ENCODE data around the gene STAT3.
"Not testable (repeated sequence)": the region's sequence is repeated elsewhere in the genome, so short reads cannot be mapped to it uniquely, and the experiment has no call there.

STAT3 gene

DNA sequence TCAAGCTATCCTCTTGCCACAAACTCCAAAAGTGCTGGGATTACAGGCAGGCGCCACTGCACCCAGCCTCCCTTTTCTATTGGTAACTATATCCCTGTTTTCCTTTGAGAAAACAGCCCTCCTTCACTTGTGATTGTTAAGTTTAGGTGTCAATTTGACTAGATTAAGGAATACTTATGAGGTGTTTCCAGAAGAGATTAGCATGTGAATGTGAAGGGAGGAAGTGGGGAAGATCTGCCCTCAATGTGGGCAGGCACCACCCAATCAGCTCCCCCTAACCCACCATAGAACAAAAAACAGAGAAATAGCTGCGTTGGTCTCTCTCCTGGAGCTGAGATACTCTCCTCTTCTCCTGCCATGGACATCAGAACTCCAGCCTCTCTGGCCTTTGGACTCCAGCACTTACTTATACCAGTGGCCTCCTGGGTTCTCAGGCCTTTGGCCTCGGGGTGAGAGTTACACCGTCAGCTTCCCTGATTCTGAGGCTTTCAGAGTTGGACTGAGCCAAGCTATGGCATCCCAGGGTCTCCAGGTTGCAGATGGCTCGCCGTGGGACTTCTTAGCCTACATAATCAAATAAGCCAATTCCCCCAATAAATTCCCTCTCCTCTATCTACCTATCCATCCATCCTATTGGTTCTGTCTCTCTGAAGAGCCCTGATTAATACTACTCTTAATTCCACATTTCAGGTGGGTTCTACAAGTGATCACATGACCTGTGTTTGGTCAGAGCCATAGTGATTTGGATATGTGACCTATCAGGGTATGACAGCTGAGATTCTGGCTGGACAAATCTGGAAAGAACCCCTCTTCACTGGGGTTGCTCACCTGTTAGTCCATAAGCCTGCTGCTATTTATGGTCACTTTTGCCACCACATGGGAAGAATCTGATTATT lies 12.0 kb upstream of the STAT3 start:
- Histone ChIP-seq H3K9me3 (no peaks in the 10 kb centered on the region), H3K4me1 (no peaks in the 10 kb centered on the region), H3K4me3 (ENCODE audit: low read depth, low read length) (no peak overlapping the region), H3K27me3 (no peaks in the 10 kb centered on the region), H3K36me3 (no peaks in the 10 kb centered on the region)
- DNase-seq, result no peak
- TF ChIP-seq CTCF (IDR thresholded peaks at IDR 0.05; ENCODE audit: low read depth, low read length), result no peak

GRCh38 chr17:42399121-42399520 lies 10.9 kb upstream of the STAT3 start:
- H3K4me3 ChIP-seq (ENCODE audit: low read depth, low read length), result no peak overlapping the region
- no peaks in the 10 kb centered on the region for H3K36me3 ChIP-seq
- no peak for DNase-seq
- no peaks in the 10 kb centered on the region for H3K4me1 ChIP-seq
- no peak for TF ChIP-seq CTCF (IDR thresholded peaks at IDR 0.05; ENCODE audit: low read depth, low read length)
- no peaks in the 10 kb centered on the region for H3K27me3 ChIP-seq
- no peaks in the 10 kb centered on the region for H3K9me3 ChIP-seq

DNA sequence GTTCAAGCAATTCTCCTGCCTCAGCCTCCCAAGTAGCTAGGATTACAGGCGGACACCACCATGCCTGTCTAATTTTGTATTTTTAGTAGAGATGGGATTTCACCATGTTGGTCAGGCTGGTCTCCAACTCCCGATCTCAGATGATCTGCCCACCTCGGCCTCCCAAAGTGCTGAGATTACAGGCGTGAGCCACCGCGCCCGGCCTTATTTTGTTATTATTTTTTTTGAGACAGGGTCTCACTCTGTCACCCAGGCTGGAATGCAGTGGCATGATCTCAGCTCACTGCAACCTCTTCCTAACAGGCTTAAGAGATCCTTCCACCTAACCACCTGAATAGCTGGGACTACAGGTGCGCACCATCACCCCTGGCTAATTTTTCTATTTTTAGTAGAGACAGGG lies 7.4 kb upstream of the STAT3 start:
- H3K4me1 ChIP-seq; DNase-seq; H3K27me3 ChIP-seq; H3K4me3 ChIP-seq (ENCODE audit: low read depth, low read length); H3K9me3 ChIP-seq; H3K36me3 ChIP-seq: not testable (repeated sequence)

DNA sequence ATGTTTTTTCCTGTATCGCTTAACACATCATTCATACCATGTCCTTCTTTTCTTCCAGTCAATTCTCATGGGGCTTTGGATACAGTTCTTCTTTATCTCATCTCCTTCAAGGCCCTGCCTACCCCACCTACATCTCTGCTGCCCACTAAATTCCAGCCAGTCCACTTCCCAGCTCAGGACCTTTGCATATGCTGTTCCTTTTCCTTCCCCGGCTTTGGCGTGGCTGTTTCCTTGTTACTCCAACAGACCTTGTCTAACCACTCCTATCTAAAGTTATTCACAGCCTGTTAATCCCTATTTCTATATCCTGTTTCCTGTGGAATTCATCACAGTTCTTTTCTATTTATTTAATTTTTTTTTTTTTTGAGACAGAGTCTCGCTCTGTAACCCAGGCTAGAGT lies 6.6 kb upstream of the STAT3 start:
- H3K36me3 ChIP-seq, result no peaks in the 10 kb centered on the region
- DNase-seq, result no peak
- no peaks in the 10 kb centered on the region for H3K27me3 ChIP-seq
- TF ChIP-seq CTCF (IDR thresholded peaks at IDR 0.05; ENCODE audit: low read depth, low read length), result no peak
- no peaks in the 10 kb centered on the region for H3K9me3 ChIP-seq
- H3K4me1 ChIP-seq, result no peaks in the 10 kb centered on the region
- no peak overlapping the region for H3K4me3 ChIP-seq (ENCODE audit: low read depth, low read length)

DNA sequence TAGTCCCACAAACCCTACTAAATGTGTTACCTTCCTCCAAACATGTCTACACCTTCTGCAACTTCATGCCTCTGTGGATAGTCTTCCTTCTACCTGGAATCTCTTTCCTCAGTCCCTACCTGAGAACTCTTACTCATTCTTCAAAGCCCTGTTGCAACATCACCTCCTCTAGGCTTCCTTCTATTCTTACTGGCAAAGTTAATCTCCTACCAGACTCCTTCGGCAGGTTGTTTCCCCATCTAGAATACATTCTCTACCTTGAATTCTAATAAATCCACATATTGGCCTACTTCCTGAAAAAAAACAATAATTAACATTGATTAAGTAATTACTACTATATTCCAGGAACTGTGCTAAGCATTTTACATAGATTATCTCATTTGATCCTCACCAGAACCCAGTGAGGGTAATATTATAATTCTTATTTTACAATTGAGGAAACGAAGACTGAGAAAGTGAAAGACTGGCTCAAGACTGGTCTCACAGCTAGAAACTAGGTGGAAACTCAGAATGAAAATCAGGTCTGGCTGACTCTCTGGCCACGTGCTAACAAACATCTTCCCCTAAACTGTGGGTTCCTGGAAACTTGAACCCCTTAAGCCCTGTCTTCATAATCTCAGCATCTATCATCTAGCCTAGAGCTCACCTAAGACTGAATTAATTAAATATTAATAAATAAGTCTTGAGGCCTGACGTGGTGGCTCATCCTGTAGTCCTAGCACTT lies 4.6 kb upstream of the STAT3 start:
- no peak for TF ChIP-seq CTCF (IDR thresholded peaks at IDR 0.05; ENCODE audit: low read depth, low read length)
- H3K4me1 ChIP-seq, result peaks cover 4% of the 10 kb centered on the region
- no peaks in the 10 kb centered on the region for H3K9me3 ChIP-seq
- no peaks in the 10 kb centered on the region for H3K27me3 ChIP-seq
- no peak overlapping the region for H3K4me3 ChIP-seq (ENCODE audit: low read depth, low read length)
- H3K36me3 ChIP-seq, result no peaks in the 10 kb centered on the region
- DNase-seq, result no peak

GRCh38 chr17:42391439-42391838 lies 3.2 kb upstream of the STAT3 start:
- H3K36me3 ChIP-seq; H3K4me1 ChIP-seq; H3K27me3 ChIP-seq; DNase-seq; H3K9me3 ChIP-seq; H3K4me3 ChIP-seq (ENCODE audit: low read depth, low read length): not testable (repeated sequence)

GRCh38 chr17:42389899-42390298 lies 1.7 kb upstream of the STAT3 start:
- Histone ChIP-seq H3K9me3 (no peaks in the 10 kb centered on the region), H3K4me1 (peaks cover 4% of the 10 kb centered on the region), H3K27me3 (no peaks in the 10 kb centered on the region), H3K36me3 (no peaks in the 10 kb centered on the region), H3K4me3 (ENCODE audit: low read depth, low read length) (no peak overlapping the region)
- no peak for DNase-seq
- TF ChIP-seq CTCF (IDR thresholded peaks at IDR 0.05; ENCODE audit: low read depth, low read length), result no peak

All from BE2C (cell line).